HG03342 (cell line): Measurements from ENCODE around the gene PNO1.
"Not testable (repeated sequence)": the region's sequence is repeated elsewhere in the genome, so short reads cannot be mapped to it uniquely, and the experiment has no call there.

Experiments used
- ATAC-seq: cut with Tn5 transposase; IDR thresholded peaks from one replicate; pipeline ENCODE4 v1.9.1; 2021; ENCODE audit warnings: mild to moderate bottlenecking, moderate library complexity; ENCODE audit not compliant: unreplicated experiment

Gene PNO1

DNA sequence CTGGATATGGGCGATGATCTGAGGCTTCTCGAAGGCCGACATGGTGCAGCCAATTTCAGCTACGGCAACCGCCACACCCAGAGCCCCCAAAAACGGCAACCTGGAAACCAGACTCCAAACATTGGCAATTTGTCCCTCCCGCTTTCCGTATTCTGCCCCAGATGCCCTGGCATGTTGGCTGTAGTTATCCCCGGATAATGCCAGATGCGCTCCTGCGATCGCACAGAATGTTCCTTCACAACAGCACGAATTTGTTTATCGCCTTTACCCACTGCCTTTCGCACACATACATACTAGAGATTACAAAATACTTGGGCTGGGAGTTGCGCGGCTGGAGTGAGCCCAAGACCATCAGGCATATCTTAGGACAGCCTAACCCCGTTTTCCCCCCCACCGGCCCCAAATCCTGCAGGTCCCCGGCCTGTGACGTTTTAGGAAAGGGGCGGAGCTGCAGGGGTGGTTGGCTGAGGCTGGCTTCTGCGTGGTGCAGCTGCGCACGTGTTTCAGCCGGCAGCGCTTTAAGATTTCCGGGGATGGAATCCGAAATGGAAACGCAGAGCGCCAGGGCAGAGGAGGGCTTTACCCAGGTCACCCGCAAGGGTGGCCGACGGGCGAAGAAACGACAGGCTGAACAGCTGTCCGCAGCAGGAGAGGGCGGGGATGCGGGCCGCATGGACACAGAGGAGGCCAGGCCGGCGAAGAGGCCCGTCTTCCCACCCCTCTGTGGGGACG is at the start of gene PNO1:
Gene PNO1 (plus strand): TSS at position 487 of the 732 bp plus-strand sequence. CDS start 47 bp downstream, at position 534.
- peak; percentile 93 for ATAC-seq

DNA sequence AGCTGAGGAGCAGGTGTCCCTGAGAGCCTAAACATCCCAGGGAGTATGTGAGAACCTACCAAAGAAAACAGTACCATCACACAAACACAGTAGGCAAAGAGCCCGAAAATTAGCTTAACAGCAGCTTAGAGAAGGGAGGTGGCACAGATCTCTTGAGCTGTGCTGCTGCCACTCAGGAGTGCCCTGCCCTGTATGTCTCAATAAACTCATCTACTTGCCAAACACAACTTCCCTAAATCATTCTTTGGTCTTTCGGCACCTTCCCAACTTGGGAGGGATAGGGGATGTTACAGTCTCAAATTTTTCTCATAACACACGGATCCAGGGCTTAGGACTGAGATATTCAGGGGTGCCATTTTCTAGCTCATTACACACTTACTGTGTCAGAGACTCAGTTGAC is 49.6 kb upstream of the PNO1 start:
- ATAC-seq = no peak

DNA sequence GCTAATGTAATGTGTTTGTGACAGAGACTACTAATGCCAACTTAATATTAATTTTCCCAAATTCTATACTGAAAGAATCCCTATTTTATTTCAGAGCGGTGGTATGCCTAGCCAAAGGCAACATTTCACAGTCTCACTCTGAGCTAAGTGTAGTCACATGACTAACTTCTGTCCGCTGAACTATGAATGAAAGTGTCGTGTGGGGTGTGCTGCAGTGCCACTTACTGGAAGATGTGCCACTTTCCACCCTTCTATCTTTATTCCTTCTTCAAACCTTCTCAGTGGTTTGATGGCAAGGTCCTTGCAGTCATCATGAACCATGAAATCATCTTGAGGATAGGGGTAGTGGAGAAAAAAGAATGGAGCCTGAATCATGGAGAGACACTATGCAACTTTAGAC is 47.6 kb upstream of the PNO1 start:
- ATAC-seq = no peak

DNA sequence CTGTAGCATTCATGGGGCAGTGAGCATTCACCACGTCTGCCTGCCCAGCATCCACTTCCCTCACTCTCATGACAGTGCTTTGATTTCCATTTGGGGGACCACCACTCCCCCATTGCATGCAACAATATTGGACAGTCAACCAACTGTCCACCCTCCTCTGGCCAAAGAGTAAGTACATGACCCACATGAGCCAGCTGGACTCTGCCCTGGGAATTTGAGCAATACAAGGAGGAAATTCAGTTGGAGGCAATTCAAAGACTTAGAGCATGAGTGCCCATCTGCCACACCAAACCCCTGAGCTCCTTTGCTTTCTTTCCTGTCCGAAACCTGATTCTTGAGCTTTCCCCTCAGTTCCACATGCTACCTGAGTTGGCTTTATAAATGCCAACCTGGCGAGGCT is 41.7 kb upstream of the PNO1 start:
- no peak for ATAC-seq

DNA sequence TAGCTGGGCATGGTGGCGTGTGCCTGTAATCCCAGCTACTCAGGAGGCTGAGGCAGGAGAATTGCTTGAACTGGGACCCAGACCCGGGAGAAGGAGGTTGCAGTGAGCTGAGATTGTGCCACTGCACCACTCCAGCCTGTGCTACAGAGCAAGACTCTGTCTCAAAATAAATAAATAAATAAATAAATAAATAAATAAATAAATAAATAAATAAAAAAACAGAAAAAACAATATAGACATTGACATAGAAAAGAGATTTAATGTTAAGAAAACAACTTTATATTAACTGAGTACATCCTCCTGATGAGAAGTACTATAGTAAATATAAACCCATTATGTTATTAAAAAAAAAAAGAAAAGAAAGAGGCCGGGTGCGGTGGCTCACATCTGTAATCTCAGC is 39.8 kb upstream of the PNO1 start:
- not testable (repeated sequence) for ATAC-seq

DNA sequence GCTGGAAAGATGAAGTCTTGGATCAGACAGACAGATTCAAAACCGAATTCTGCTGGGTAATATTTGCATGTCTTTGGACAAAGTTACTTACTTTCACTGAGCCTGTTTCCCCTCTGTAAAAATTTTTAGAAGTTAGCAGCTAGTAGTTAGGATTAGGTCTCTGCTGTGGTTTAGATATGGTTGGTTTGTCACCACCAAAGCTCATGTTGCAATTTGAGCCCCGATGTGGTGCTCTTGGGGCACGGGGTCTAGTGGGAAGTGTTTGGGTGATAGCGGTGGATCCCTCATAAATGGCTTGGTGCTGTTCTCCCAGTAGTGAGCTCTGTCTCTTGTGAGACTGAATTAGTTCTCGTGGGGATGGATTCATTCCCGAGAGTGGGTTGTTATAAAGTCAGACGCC is 38.9 kb upstream of the PNO1 start:
- no peak for ATAC-seq

DNA sequence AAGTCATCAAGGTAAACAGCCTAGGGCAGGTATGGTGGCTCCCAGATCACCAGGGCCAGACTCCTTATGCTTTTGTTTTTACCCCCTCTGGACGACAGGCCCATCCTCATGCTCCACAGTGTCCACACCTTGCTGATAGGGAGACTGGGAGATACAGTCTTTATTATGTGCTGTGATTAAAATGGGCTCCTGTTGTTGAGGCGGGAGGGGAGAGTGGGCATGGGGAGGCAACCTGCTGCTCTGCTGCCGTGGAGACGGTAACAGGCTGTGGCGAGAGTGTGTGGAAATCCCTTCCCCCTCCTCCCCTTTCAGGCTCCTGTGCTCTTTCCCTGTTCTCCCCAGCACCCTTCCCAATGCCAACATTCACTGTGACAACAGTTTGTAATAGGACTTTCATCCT is 38.2 kb upstream of the PNO1 start:
- ATAC-seq = no peak

DNA sequence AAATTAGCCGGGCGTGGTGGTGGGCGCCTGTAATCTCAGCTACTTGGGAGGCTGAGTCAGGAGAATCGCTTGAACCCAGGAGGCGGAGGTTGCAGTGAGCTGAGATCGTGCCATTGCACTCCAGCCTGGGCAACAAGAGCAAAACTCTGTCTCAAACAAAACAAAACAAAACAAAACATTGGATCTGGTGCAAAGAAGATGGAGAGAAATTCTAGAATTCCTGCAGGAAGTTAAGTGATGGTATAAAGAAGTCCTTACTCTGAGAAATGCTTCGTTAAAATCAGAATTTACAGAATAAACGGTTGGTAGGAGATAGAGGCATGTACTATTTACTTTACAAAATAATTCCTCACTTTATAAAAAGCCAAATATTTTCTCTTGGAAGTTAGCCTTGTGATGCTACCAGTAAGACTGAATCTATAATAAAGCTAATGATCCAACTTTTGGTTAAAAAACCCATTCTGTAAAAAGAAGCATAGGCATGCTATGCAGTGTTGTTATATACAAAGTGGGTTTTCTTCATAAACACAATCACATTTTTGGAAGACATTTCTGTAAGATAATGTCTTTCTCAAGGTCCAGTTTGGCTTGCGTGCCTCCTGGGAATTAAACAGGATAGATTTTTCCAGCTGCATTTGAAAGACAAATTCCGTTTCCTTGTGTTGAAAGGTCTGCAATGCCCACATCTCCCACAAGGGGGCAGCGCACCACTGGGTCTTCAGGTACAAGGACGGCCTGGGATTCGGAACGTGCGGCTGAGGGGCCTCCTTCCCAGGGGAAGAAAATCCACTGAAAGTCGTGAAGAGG is 35.6 kb upstream of the PNO1 start:
- ATAC-seq = no peak

DNA sequence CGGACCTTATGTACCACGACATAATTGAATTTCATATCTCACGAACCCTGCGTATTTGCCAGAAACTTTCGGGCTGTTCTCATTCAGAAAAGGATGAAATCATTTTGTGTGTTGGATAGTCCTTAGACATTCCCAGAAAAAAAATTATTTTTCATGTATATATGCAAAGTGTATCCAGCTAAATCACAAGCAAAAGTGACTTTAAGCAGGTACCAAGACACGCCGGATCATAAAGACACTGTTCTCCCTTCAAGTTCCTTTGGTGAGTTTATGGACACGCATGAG is 35.1 kb upstream of the PNO1 start:
- ATAC-seq = no peak

DNA sequence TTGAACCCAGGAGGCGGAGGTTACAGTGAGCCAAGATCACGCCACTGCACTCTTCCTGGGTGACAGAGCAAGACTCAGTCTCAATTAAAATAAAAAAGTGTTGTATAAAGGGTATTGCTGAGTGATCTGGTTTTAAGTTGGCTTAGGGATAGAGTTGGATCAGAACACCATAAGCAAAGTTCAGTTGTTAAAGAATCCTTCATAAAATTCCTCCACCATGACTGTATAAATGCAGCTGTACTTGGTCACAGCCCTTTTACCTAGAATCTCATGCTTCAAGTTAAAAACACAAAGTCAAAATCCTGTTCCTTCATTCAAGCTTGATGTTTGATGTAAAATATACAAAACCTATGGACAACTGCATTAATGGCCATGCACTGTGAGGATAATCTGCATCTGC is 33.4 kb upstream of the PNO1 start:
- ATAC-seq = no peak

DNA sequence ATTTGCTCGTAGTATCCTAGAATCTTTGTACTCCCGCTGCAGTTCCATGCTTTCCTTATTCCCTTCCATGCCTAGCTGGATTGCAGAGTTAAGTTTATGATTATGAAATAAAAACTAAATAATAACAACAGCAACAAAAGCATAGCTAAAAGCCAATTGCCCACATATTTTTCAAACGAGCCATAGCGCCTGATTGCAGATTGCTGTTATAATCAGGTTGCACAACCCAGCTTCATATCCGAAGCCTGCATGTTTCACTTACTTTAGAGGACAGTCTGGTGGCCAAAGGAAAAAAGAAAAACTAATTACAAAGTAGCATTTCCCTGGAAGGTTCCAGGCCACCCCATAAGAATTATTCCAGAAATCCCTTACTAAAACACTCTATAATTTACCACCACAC is 31.9 kb upstream of the PNO1 start:
- ATAC-seq = no peak

DNA sequence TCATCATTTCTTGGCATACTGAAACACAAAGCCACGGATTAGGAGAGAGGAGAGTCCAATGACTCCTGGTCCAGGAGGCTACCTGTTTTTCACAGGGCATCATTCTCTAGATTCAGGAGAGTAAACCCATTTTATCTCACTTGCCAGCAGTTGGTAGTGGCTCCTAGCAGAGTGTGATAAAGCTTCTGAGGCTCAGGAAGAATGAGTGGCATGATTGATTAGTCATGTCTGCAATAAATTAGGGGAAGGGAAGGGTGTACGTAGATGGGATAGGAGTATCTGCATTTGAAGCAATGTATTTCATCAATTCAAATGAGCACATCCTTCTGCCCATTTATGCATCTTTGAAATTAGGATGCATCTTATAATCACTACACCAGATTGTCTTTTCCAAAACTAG is 31.1 kb upstream of the PNO1 start:
- ATAC-seq = no peak

DNA sequence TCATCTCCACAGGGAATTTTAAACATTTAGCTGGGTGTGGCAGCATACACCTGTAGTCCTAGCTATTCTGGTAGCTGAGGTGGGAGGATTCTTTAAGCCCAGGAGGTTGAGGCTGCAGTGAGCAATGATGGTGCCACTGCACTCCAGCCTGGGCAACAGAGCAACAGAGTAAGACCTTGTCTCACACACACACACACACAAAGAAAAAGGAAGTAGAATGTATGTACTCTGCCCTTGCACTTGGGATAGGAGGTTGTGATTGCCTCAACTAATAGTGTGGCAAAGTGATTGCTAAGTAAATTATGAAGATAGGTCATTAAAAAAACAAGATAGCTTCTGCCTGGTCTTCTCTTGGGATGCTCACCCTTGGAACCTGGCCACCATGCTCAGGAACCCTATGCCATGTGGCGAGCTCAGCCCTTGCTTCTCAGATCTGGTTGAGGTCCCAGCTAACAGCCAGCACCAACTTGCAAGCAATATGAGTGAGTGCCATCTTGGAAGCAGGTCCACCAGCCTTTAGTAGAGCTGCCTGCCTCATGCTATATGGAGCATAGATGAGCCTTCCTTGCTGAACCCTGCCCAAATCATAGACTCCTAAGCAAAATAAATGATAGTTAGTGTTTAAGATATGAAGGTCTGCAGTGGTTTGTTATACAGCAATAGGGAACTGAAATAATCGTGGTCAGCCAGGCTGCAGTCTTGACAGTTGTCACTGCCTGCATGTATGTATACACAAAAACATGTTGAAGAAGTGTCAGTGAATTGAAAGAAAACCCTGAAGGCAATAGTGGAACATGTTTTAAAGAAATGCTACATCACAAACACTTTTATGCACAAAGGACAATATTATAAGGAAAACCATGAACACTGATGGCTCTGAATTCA is 30.1 kb upstream of the PNO1 start:
- peak; percentile 85 for ATAC-seq

DNA sequence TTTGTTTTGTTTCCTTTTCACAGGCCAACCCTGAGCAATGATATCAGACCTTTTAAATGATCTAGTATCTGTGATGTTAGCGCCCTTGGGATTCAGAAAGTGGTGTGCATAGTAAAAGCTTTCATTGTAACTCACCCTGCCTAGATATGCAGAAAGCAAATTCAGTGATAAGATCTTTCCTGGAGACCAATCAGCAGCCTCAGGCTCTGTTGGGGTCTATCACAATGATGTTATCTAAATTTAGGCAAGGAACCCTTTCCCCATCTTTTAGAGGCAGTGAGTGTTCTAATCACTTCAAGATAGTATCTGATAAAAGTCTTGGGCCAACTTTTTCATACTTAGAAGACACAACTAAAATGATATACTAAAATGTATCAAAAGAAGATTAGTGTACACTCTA is 23.6 kb upstream of the PNO1 start:
- ATAC-seq = no peak

DNA sequence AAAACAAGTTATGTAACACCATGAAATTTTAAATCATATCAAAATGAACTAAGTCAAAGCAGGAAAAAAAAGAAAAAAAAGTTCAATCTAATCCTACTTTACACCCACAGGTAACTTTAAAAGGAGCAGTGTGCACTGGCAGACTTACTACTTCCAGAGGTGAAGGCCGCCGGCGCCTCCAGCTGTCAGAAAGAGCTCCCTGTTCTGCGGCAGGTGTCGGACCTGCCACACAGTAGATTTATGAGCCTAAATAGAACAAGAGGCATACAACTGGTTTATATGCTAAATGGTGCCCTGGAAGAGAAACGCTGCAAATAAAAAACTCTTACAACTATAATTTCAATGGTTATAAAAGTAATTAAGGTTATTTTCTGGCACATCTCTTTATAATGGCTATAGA is 23.1 kb upstream of the PNO1 start:
- no peak for ATAC-seq

DNA sequence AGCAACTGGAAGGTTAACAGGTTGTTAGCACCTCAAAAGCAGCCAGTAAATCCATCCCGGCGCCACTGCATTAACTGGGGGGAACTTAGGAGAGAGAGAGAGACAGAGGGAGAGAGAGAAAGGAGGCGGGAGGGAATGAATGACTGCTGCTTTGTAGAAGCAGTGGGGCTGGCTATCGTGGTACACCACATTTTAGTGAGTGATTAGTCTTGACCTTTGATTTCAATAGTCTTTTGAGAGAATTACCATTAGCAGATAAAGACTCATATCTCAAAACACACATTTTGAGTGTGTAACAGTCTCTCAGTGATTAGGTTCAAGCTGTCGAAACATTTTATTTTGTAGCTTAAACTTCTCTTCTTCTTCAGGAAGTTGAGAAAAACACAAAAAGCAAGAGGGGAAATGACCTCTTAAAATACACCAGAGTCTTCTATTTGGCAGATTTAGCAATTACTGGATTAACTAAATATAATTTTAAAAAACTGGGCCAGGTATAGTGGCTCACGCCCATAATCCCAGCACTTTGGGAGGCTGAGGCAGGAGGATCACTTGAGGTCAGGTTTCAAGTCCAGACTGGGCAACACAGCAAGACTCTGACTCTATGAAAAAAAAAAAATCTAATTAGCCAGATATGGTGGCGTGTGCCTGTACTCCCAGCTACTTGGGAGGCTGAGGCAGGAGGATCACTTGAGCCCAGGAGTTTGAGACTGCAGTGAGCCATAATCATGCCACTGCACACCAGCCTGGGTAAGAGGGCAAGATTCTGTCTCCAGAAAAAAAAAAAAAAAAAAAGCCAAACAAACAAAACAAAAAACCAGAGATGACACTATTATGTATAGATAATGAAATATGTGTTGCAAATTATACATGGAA is 22.0 kb upstream of the PNO1 start:
- no peak for ATAC-seq

DNA sequence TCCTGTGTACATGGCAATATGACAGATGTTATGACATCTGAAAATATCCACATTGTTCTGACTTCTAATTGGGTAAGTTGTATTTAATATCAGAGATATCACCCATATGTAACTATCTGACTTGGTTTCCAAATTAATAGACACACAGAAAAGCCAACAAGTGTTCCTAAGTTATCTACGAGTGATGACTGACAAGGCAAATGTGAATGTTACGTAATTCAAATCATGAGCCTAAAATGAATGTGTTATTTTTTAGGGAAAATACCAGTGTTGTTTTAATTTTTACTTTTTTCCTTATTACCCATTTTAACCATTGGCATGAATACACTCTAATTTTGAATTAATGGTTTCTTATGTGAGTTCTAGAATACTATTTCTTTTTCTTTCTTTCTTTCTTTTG is 15.8 kb upstream of the PNO1 start:
- no peak for ATAC-seq

DNA sequence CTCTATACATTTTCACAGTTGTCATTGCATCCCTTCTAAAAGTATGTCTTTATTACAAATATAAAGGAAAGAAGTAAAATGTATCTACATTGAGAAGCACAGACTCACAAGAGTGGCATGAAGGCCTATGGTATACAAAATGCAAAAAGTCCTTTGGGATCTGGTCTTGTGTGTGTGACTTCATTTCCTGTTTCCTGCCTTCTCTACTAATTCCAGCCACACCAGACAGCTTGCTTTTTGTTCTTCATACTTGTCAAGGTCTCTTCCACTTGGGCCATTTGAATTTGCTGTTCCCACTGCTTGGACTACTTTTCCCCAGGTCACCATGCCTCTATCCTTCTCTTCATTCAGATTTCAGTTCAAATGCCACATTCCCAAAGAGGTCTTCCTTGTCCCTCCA is 6.7 kb upstream of the PNO1 start:
- ATAC-seq = no peak

DNA sequence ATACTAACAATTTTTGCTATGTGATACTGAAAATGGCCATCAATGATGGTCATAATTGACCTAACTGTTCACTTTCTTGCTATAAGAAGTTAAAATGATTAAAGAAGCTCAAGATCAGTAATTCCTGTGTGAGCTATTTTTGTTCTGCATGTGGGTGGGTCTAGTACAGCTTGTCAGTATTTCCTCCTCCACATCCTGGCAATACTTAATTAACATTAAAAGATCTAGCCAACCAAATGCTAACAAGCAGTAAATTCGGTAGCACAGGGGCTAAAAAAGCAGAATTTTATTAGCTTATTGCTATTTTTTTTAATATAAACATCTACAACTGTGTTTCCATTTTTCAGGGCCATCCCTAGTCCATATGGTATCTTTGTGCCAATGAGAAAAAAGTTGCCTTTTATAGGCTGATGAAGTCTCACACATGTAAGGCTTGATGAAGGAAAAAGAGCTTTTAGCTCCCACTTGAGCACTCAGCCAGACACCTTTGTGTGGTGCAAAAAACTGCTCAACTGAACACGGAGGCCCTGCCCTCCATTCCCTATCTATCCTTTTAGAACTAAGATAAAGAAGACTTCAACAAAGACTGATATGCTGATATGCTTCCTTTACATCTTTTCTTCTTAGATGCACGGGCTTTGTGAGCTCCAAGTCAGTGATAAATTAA is 4.9 kb upstream of the PNO1 start:
- ATAC-seq = no peak

DNA sequence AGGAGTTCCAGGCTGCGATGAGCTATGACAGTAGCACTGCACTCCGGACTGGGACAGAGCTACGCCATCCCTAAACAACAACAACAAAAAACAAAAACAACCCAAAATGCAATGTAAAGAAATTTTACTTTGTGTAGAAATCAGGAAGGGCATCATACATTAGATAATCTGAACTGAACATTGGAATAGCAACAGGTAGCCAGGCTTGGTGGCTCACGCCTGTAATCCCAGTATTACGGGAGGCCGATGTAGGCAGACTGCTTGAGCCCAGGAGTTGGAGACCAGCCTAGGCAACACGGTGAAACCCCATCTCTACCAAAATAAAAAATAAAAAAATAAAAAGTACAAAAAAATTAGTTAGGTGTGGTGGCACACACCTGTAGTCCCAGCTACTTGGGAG is 2.1 kb upstream of the PNO1 start:
- no peak for ATAC-seq
